HG02938 (cell line): ENCODE measurements around the gene SLC29A2.

Experiments used
- ATAC-seq: cut with Tn5 transposase; IDR thresholded peaks from one replicate; pipeline ENCODE4 v1.9.1; 2021; ENCODE audit warnings: mild to moderate bottlenecking, moderate library complexity; ENCODE audit not compliant: unreplicated experiment

Gene SLC29A2

DNA sequence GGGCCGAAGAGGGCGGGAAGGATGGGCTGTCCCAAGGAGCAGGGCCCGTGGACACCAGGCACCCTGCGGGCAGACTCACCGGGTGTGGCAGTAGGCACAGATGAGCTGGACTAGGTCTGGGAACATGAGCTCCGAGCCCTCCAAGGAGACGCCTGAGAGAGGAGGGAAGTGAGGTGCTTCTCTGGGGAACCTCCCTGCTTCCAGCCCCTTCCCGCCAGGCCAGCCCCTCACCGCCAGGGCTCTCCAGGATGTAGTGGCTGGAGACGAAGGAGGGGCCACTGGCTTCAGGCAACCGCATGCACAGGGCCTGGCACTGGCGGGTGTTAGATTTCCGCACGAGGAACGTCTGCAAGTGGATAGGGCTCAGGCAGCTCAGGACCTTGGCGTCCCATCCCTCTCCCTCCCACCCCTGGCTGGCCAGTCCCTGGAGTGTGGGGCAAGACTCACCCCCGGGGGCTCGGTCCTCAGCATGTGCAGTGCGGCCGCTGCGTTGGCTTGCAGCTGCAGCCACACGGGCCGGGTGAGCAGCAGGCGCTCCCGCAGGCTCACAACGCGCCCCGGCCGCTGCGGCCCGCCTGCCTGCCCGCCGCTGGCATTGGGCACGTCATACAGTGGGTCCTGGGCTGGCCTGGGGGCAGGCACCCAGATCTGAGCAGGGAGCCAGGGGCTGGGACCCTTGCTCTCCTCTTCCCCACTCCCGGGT, 35.9 kb downstream of the SLC29A2 start:
- ATAC-seq = no peak

DNA sequence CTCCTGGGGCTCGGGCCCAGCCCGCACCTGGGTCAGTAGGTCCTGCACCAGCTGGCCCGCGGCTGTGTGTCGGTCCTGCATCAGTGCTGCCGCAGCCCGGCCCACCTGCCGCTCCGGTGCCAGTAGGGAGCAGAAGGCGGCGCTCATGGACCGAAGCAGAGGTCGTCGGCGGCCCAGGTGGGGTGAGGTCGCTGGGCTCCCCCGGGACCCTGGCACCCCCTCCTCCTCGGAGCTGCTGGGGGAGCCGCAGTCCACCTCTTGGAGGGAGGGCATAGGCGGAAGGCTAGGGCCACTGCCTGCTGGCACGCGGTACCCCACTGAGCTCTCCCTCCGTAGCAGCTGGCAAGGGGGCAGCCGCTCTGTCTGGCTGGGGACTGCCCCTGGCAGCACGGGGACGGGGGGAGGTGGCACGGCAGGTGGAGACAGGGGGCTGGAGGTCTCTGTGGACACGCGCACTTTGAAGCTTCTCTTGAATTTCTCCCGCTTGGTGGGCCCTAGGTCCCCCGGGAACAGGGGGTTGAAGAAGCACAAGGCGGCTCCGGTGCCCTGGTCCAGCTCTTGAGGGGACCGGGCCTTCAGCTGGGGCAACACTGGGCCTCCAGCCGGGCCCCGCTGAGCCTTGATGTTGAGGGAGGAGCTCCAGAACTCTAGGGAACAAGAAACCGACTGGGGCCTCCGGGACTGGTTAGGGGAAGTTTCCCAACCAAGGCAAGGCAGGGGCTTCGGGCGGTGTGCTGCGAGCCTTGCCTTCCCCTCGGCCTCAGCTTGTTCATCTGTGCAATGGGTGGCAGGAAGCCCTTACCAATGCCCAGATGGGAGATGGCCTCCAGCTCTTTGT, 36.7 kb downstream of the SLC29A2 start:
- ATAC-seq = no peak

GRCh38 chr11:66333896-66334604, 37.5 kb downstream of the SLC29A2 start:
- ATAC-seq = no peak

DNA sequence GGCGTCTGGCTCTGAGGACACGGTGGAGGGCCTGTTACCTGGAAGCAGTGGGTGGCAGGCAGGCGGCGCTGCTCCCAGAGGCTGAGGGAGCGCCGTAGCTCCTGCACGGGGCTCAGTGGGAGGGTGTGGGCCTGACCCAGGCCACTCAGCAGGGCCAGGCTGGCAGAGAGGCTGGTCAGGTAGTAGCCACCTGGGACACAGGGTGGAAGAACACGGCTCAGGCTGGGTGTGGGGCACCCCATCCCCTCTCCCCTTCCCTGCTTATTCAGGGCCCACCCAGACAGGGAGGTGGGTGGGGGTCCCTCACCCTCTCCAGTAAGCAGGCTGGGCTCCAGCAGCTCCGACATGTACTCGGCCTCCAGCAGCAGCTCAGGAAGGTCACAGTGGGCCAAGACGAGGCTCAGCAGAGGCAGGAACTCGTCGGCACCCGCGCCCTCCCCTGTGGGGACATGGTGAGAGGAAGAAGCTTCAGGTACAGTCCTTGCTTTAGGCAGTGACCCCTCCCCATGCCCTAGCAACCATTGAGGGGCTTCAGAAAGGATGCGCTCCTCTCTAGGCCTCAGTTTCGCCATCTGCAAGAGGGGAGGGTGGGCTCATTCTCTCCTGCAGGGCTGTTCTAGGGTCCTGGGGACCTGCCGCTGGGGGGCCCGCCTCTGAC, 38.2 kb downstream of the SLC29A2 start:
- no peak for ATAC-seq

DNA sequence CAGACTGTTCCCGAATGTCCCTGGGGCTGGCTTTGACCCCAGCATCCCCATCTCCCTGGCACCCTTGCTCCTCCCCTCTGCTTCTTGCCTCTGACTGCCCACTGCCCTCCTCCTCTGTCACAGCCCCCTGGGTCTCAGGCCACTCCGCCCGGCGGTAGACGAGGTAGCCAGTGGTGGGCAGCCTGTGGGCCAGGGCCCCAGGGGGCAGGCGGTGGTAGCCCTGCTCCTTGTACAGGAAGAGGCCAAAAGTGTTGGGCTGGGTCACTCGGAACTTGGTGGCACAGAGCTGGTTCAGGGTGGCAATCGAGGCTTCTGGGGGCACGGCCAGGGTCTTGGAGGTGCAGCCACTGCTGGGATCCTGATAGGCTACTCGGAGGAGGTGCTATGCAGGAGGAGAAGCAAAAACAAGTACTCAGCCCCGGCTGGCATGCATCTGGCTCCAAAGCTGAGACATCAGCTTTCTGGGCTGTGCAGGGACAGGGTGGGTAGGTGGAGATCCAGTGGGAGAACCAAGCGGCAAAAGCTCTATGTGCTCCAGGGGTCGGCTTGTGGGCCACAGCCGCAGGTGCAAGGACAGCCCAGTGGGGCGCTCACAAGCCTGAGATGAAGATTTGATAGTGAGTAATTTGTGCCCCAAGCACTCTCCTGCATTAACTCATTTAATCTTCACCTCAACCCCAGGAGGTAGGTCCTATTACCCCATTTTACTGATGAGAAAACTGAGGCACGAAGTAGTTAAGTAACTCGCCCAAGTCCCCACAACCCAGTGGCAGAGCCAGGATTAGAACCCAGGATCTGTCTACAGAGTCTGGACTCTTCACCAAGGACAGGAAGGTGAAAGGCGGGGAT, 39.0 kb downstream of the SLC29A2 start:
- no peak for ATAC-seq

GRCh38 chr11:66331542-66332370, 39.8 kb downstream of the SLC29A2 start:
- ATAC-seq = no peak

GRCh38 chr11:66330931-66331330, 40.6 kb downstream of the SLC29A2 start:
- no peak for ATAC-seq

DNA sequence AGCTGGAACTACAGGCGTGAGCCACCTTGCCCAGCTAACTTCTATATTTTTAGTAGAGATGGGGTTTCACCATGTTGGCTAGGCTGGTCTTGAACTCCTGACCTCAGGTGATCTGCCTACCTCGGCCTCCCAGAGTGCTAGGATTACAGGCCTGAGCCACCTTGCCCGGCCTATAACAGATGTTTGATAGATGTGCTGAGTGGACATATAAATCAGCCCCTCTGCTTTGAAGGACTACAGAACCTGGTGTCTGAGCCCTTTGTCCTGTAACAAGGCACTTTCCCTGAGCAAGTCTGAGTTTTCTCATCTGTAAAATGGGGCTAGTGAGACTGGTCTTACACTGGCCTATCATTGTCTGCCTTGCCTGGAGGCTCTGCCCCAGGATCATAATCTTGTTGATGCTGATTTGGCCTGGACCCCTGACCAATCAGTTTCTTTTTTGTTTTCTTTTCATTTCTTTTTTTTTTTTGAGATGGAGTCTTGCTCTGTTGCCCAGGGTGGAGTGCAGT, 42.3 kb downstream of the SLC29A2 start:
- ATAC-seq = no peak

DNA sequence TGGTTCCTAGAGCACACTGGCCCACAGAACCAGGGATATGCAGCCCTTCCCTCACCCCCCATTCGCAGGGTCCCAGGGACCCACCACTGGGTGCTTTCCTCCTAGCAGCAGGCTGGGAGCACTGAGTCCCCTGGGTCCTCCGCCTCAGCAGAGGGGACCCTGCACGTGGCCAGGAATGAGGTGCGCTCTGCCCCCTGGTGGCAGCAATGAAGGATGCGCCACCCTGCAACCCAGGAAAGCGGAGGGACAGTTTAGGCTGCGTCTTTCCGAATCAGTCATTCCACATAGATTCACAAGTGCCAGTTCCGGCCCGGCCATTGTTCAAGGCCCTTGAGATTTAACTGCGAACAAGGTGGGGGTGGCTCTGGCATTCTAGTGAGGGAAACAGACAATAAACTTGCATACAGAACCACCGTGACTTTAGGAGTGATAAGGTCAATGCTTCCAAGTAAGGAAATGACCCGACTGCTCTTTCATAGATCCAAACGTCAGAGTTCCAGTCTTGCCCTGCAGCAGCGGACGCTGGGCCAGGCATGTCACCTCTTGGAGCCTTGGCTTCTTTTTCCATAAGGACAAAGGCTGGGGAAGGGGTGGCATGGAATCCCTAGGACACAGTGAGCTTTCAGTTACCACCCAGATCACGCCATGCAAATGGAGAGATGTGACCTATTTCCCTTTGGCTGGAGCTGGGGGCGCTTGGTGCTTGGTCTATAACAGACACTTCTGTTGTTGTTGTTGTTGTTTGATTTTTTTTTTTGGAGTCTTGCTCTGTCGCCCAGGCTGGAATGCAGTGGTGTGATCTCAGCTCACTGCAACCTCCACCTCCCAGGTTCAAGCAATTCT, 43.0 kb downstream of the SLC29A2 start:
- ATAC-seq = no peak

GRCh38 chr11:66328031-66328301, 43.6 kb downstream of the SLC29A2 start:
- no peak for ATAC-seq

DNA sequence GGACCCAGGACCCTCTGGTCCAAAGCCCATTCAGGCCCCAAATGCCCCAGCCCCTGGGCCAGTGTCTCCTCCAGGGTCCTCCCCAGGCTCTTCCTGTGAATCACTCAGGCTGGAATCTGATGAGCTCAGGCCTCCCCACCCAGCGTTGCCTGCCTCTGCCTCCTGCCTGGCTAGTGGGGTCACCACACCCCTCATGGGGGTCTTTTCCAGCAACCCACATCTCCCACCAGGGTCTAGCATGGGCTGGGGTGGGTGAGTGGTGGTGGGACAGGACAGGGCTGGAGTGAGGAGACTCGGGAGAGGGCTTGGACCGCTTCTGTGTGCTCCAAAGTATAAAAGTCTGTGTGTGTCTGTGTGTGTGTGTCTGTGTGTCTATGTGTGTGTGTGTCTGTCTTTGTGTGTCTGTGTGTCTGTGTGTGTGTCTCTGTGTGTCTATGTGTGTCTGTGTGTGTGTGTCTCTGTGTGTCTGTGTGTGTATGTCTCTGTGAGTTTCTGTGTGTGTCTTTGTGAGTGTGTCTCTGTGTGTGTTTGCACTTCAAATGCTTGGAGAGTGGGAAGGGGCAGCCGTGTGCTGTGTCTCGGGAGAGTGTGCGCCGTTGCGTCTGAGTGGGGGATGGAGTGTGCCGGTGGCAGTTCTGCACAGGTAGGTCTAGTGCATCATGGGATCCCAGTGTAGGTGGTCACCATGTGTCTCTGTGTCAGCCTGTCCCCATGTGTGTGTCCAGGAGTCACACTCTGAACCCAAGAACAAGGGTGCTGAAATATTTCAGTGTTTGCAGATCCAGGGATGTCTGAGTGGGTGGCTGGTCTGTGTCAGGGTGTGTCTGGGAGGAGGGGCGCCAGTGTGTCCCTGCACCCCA, 44.2 kb downstream of the SLC29A2 start:
- no peak for ATAC-seq

- ATAC-seq = no peak
Measured at GRCh38 chr11:66326261-66327111, 45.1 kb downstream of the SLC29A2 start.

- no peak for ATAC-seq
Measured at GRCh38 chr11:66325263-66325671, 46.3 kb downstream of the SLC29A2 start.

- no peak for ATAC-seq
Measured at GRCh38 chr11:66324664-66325063, 46.9 kb downstream of the SLC29A2 start.

- no peak for ATAC-seq
Measured at GRCh38 chr11:66323684-66324083, 47.9 kb downstream of the SLC29A2 start.

DNA sequence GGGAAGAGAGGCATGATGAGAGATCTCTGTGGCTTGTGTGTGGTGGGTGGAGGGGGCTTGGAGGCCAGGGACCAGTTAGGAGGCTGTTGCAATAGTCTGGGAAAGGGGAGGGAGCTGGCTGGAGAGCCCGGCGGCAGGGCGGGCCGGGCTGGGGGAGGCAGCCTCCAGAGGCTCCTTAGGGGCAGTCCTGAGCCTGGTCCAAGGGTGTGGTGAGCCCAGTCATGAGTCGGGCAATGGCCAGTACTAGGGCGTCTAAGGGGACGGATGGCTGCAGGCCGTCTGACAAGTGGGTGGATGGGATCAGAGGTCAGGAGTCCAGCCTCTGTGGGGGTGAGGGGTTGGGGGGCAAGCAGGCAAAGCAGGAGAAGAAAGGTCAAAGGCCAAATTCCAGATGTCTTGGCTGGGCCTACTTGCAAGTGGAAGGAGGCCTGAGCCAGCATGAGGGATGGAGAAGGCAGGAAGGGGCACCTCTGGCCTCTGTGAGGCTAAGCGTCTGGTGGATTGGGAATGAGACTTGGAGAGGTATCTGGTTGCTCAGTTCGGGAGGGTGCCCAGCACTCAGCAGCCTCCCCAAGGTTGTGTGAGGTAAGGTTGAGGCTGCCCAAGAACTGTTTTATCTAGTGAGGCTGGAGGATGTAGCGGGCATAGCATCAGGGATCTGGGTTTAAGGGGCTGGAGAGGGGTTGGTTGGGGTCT, 48.7 kb downstream of the SLC29A2 start:
- ATAC-seq = no peak
